Measurements from ENCODE around the gene RAI2. TPM values are rescaled to one million over a fixed set of nuclear protein-coding genes. Genes with fewer than 3 reads are reported as not detected.
A peak's percentile ranks its signal among the peaks of the same experiment; 100 is the strongest.

Gene RAI2
- total RNA-seq, 4 donors from 2014 or later: 0.38 to 17.7 (median 2.5) TPM

DNA sequence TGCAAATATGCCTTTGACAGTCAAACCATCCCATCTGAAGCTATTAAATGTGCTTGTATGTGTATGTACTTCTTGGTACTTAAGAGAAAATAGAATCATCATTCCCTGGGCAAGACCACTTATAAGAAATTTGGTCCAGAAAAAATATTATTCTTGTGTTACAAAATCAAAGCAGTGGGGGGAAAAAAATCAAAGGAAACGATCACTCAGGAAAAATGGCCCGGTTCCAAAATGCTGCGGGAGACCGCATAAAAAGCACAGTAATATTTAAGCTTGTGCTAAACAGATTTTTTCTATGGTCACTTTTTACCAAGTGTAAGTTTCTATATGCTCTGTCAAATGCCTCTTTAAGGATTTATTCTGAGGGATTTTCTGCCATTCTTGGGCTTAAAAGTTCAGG is 36.1 kb downstream of the RAI2 start:
- 81 to 92% methylated on average over 4 of the region's 4 CpGs for WGBS, 2 donors
- DNase-seq: no peak

DNA sequence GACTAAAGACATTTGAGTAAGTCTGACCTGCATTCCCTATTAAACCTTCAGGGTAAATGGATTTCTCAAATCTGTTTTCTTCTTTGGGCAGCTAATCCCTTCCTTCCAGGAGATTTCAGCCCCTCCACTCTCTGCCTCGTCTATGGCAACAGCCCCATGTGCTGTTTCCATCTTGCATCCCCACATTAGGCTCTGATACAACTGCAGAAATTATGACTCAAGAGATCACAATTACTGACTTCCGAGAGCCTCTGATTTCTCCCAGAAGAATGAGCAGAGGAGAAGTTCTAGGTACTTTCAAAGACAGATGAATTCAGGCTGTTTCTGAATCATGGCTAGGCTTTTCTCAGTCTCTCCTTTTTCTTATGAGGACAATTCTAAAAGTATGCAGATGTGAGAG is 38.7 kb downstream of the RAI2 start:
- WGBS, 2 donors: 31% methylated on average over 2 of the region's 2 CpGs; no CpG with 5 or more reads in 1 of the 2 donors
- no peak overlapping the region for H3K27ac ChIP-seq
- no peak overlapping the region for H3K4me3 ChIP-seq
- H3K4me1 ChIP-seq: no peaks in the 10 kb centered on the region
- H3K27me3 ChIP-seq: no peaks in the 10 kb centered on the region
- H3K9me3 ChIP-seq: no peaks in the 10 kb centered on the region
- no peaks in the 10 kb centered on the region for H3K36me3 ChIP-seq
- TF ChIP-seq POLR2A (IDR thresholded peaks at IDR 0.05): no peak
- TF ChIP-seq, protein P1, sequence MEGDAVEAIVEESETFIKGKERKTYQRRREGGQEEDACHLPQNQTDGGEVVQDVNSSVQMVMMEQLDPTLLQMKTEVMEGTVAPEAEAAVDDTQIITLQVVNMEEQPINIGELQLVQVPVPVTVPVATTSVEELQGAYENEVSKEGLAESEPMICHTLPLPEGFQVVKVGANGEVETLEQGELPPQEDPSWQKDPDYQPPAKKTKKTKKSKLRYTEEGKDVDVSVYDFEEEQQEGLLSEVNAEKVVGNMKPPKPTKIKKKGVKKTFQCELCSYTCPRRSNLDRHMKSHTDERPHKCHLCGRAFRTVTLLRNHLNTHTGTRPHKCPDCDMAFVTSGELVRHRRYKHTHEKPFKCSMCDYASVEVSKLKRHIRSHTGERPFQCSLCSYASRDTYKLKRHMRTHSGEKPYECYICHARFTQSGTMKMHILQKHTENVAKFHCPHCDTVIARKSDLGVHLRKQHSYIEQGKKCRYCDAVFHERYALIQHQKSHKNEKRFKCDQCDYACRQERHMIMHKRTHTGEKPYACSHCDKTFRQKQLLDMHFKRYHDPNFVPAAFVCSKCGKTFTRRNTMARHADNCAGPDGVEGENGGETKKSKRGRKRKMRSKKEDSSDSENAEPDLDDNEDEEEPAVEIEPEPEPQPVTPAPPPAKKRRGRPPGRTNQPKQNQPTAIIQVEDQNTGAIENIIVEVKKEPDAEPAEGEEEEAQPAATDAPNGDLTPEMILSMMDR (IDR thresholded peaks at IDR 0.05): no peak
- no peak for DNase-seq
- intact Hi-C loops (cut with DNase I): no loop called here

More for the DNA sequence above, 36.1 kb downstream of the RAI2 start:
- intact Hi-C loops (cut with DNase I): no loop called here
- no peak for TF ChIP-seq POLR2A (IDR thresholded peaks at IDR 0.05)
- H3K27me3 ChIP-seq: no peaks in the 10 kb centered on the region
- no peak overlapping the region for H3K4me3 ChIP-seq
- H3K9me3 ChIP-seq: no peaks in the 10 kb centered on the region
- no peaks in the 10 kb centered on the region for H3K4me1 ChIP-seq
- H3K27ac ChIP-seq: no peak overlapping the region
- no peaks in the 10 kb centered on the region for H3K36me3 ChIP-seq

DNA sequence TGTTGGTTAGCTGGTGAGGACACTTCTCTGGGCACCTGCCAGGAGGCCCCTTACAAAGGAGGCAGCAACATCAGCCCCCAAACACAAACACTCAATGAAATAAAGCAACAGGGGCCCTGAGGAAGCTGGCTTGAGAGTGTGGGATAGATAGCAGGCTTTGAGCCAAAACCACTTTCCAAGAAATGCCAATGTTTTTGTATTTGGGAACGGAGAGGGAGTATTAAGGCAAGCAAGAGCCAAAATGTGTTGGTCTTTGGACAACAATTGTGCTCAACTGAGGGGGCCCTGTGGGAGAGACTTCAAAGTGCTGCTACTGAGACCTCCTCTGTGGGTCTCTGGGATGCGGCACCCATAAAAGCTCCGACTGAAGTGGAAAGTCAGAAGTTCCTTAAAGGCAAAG is 41.0 kb downstream of the RAI2 start:
- Histone ChIP-seq H3K4me1 (no peaks in the 10 kb centered on the region), H3K36me3 (no peaks in the 10 kb centered on the region), H3K27me3 (no peaks in the 10 kb centered on the region), H3K27ac (no peak overlapping the region), H3K4me3 (no peak overlapping the region), H3K9me3 (no peaks in the 10 kb centered on the region)
- DNase-seq: no peak
- intact Hi-C loops (cut with DNase I): no loop called here
- 10 to 36% methylated on average over 1 to 3 of the region's 3 CpGs for WGBS, 2 donors
- TF ChIP-seq, protein P1 (IDR thresholded peaks at IDR 0.05): no peak

DNA sequence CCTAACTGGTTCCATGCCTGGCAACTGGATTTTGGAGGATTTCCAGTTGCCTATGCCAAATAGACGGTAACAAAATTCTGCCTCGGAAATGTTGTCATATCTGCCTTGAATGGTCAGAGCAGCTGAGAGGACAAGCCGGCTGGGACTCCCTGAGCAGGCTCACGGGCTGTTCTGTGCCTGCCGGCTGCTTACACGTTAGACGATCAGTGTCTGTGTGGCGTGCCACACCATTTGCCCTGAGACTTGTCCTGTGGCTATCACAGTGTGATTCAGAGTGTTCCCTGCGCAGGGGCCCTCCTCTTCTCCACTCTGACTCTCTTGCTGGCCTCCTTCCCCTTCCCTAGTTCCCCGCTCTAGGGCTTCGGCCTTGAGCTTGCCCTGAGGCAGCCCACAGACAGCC is 42.4 kb downstream of the RAI2 start:
- no peak overlapping the region for H3K27ac ChIP-seq
- peaks cover 0 to 8% (median 0%) of the 10 kb centered on the region in 3 donors for H3K4me1 ChIP-seq
- TF ChIP-seq POLR2A (IDR thresholded peaks at IDR 0.05): no peak
- TF ChIP-seq, protein P1 (IDR thresholded peaks at IDR 0.05): no peak
- no peak for DNase-seq
- intact Hi-C loops (cut with DNase I): no loop called here
- H3K4me3 ChIP-seq: no peak overlapping the region
- no peaks in the 10 kb centered on the region for H3K9me3 ChIP-seq
- no peaks in the 10 kb centered on the region for H3K36me3 ChIP-seq
- no peaks in the 10 kb centered on the region for H3K27me3 ChIP-seq
- WGBS, 2 donors: 65 to 77% methylated on average over 3 to 10 of the region's 11 CpGs

DNA sequence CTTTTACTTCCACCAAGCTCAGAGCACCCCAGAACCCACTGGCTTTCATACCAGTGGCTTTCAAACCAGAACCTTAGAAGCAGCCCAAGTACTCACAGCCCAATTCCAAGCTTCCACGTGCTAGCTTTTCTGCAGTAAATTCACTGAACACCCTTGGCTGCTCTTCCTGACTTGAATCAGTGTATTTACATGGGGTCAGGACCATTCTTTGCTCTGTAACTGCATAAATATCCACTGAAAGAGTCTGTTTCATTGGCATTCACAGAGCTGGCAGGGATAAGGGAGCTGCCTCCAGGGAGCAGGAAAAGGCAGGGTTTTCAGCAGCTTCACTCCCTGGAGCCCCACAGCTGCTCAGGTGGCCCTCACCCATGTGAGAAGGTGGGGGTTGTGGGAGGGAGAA is 43.8 kb downstream of the RAI2 start:
- H3K27me3 ChIP-seq: no peaks in the 10 kb centered on the region
- WGBS, 2 donors: 44% methylated on average over 1 of the region's 1 CpG; no CpG with 5 or more reads in 1 of the 2 donors
- DNase-seq: no peak
- H3K4me3 ChIP-seq: no peak overlapping the region
- no peaks in the 10 kb centered on the region for H3K9me3 ChIP-seq
- H3K27ac ChIP-seq: no peak overlapping the region
- no peak for TF ChIP-seq POLR2A (IDR thresholded peaks at IDR 0.05)
- TF ChIP-seq, protein P1 (IDR thresholded peaks at IDR 0.05): no peak
- peaks cover 0 to 10% (median 0%) of the 10 kb centered on the region in 3 donors for H3K4me1 ChIP-seq
- intact Hi-C loops (cut with DNase I): no loop called here
- no peaks in the 10 kb centered on the region for H3K36me3 ChIP-seq

DNA sequence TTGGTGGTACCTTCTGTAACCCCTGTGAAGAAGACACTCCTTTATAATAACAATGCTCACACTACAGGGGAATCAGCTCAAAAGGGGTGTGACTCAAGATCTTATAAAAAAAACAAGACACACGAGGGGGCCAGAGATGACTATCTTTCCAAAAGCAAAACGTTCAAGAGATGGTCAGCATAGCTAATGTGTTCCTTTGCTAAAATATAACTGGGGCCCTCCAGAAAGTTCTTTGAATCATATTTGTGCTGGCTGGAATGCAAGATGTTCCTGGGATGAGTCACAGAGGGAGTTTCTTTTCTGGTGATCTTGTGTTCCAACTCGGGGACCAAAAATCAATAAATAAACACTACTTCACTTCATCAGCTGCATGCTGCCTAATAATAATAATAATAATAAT is 46.5 kb downstream of the RAI2 start:
- H3K27ac ChIP-seq: peak overlapping the region in 2 of 4 donors; percentile 10 to 51
- intact Hi-C loops (cut with DNase I): no loop called here

More for the DNA sequence above, 46.5 kb downstream of the RAI2 start:
- no peak for TF ChIP-seq POLR2A (IDR thresholded peaks at IDR 0.05)
- TF ChIP-seq, protein P1 (IDR thresholded peaks at IDR 0.05): no peak
- no peaks in the 10 kb centered on the region for H3K27me3 ChIP-seq
- no peak overlapping the region for H3K4me3 ChIP-seq
- H3K36me3 ChIP-seq: no peaks in the 10 kb centered on the region
- H3K4me1 ChIP-seq: peaks cover 0 to 10% (median 0%) of the 10 kb centered on the region in 3 donors
- H3K9me3 ChIP-seq: no peaks in the 10 kb centered on the region
- WGBS, 2 donors: 0 to 22% methylated on average over 2 to 3 of the region's 3 CpGs
- no peak for DNase-seq
